Measurements from ENCODE around the gene DGUOK.

DGUOK gene

DNA sequence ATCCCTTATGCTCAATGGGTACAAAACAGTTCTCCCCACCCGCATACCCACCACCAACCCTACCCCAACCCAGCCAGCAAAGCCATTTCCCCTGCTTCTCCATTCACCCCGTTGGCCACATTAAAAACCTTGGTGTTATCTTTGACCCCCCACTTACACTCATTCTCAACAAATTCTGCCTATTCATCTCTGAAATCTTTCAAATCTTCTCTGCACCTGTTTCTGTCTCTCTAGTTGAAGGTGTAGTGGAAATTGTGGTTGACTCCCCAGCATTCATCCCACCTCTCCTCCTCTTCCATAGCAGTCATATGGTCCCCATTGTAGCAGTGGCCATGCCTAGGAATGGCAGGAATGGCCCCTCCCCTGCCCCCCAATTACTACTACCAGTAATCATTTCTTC lies 37.5 kb downstream of the DGUOK start:
- DNase-seq (ENCODE audit: low read depth) = no peak

GRCh38 chr2:73965053-73965452 lies 38.4 kb downstream of the DGUOK start:
- H3K4me3 ChIP-seq (ENCODE audit: low read length) = no peak overlapping the region
- no peak for DNase-seq (ENCODE audit: low read depth)
- TF ChIP-seq, protein P1, sequence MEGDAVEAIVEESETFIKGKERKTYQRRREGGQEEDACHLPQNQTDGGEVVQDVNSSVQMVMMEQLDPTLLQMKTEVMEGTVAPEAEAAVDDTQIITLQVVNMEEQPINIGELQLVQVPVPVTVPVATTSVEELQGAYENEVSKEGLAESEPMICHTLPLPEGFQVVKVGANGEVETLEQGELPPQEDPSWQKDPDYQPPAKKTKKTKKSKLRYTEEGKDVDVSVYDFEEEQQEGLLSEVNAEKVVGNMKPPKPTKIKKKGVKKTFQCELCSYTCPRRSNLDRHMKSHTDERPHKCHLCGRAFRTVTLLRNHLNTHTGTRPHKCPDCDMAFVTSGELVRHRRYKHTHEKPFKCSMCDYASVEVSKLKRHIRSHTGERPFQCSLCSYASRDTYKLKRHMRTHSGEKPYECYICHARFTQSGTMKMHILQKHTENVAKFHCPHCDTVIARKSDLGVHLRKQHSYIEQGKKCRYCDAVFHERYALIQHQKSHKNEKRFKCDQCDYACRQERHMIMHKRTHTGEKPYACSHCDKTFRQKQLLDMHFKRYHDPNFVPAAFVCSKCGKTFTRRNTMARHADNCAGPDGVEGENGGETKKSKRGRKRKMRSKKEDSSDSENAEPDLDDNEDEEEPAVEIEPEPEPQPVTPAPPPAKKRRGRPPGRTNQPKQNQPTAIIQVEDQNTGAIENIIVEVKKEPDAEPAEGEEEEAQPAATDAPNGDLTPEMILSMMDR (conservative IDR thresholded peaks at IDR 0.05; ENCODE audit: low read length) = no peak

More for the DNA sequence above, 37.5 kb downstream of the DGUOK start:
- TF ChIP-seq, protein P1 (conservative IDR thresholded peaks at IDR 0.05; ENCODE audit: low read length) = no peak
- H3K4me3 ChIP-seq (ENCODE audit: low read length) = no peak overlapping the region

DNA sequence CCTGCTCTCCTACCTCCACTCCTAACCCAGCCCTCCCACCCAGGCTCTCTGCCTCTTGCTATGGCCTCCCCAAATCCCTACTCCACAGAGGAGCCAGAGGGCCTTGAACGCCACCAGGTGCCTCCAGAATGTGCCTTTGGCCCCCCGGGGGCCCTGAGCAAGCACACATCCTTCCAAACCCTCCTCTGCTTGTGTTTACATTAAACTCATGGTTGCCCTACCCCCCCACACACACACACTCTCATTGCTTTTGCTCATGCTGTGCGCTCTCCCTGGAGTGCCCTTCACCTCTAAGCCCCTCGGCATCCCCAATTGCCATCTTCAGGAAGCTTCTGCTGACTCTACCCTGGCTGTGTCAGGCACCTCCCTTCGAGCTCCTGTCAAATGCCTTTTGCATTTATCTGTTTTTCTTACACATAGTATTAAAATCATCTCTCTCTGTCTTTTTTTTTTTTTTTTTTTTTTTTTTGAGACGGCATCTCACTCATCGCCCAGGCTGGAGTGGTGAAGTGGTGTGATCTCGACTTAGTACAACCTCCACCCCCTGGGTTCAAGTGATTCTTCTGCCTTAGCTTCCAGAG lies 41.8 kb downstream of the DGUOK start:
- H3K4me3 ChIP-seq (ENCODE audit: low read length) = no peak overlapping the region
- TF ChIP-seq, protein P1 (conservative IDR thresholded peaks at IDR 0.05; ENCODE audit: low read length) = no peak
- no peak for DNase-seq (ENCODE audit: low read depth)

GRCh38 chr2:73969356-73969755 lies 42.7 kb downstream of the DGUOK start:
- TF ChIP-seq, protein P1 (conservative IDR thresholded peaks at IDR 0.05; ENCODE audit: low read length) = no peak
- no peak overlapping the region for H3K4me3 ChIP-seq (ENCODE audit: low read length)
- DNase-seq (ENCODE audit: low read depth) = peak; percentile 25

GRCh38 chr2:73970141-73970803 lies 43.6 kb downstream of the DGUOK start:
- DNase-seq (ENCODE audit: low read depth) = no peak
- TF ChIP-seq, protein P1 (conservative IDR thresholded peaks at IDR 0.05; ENCODE audit: low read length) = no peak
- H3K4me3 ChIP-seq (ENCODE audit: low read length) = no peak overlapping the region

GRCh38 chr2:73970850-73971471 lies 44.3 kb downstream of the DGUOK start:
- DNase-seq (ENCODE audit: low read depth) = peak; percentile 46
- TF ChIP-seq, protein P1 (conservative IDR thresholded peaks at IDR 0.05; ENCODE audit: low read length) = no peak
- no peak overlapping the region for H3K4me3 ChIP-seq (ENCODE audit: low read length)

GRCh38 chr2:73971722-73972121 lies 45.0 kb downstream of the DGUOK start:
- peak; percentile 74 for DNase-seq (ENCODE audit: low read depth)
- no peak overlapping the region for H3K4me3 ChIP-seq (ENCODE audit: low read length)
- TF ChIP-seq, protein P1 (conservative IDR thresholded peaks at IDR 0.05; ENCODE audit: low read length) = no peak
